Epidermal melanocyte (primary cell): ENCODE results near the gene GAD1.

Experiments used
- DNase-seq: peaks from one replicate; pipeline ENCODE4 v3.0.0; 2011; ENCODE audit warnings: low spot score; ENCODE audit not compliant: insufficient read length

Gene GAD1

DNA sequence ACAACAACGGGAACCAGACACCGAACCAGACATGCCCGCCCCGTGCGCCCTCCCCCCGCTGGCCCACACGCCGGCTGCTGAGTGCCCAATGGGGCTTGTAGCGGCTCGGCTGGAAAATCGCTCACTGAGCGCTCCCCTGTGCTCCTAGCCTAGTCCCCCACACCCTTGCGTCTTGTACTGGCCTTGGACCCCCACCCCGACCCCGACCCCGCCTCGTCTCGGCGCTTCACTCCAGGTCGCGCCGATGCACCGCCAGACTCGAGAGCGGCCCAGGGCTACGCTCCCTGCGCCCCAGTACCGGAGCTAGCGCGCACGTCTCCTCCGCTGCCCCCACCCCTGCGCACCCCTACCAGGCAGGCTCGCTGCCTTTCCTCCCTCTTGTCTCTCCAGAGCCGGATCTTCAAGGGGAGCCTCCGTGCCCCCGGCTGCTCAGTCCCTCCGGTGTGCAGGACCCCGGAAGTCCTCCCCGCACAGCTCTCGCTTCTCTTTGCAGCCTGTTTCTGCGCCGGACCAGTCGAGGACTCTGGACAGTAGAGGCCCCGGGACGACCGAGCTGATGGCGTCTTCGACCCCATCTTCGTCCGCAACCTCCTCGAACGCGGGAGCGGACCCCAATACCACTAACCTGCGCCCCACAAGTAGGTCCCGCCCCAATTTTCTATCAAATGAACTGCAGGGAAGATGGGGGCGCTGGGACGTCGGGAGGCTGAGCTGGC lies 1.5 kb downstream of the GAD1 start:
- DNase-seq = no peak

DNA sequence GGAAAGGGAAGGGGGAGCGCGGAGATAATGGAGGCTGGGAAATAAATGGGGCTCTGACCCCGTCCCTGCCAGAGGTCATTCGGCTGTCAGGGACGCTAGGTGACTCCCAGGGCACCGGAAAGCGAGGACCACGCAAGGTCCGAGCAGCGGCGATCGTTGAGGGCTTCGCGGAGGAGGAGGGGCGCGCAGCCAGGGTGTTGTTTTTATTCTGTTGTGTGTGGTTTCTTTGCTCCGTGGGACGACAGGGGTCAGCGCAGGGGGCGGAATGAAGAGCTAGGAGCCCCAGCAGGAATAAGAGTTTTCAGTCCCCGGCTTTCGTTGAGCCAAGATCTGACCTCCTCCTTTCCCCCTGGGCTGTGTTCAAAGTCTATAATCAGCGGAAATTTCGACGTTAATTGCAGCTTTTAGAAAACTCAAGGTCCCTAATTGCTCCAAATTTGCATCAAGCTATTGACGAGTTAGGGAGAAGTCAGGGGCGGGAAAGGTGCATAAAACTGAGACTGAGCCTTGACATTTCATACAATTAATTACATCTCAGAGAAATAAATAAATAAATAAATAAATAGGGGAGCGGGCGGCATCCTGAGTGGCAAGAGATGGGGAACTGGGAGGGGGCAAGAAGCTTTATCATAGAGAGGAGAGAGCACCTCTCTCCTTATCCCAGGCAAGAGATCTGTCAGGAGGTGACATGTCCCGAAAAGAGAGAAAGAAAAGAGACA lies 2.2 kb downstream of the GAD1 start:
- DNase-seq = no peak

DNA sequence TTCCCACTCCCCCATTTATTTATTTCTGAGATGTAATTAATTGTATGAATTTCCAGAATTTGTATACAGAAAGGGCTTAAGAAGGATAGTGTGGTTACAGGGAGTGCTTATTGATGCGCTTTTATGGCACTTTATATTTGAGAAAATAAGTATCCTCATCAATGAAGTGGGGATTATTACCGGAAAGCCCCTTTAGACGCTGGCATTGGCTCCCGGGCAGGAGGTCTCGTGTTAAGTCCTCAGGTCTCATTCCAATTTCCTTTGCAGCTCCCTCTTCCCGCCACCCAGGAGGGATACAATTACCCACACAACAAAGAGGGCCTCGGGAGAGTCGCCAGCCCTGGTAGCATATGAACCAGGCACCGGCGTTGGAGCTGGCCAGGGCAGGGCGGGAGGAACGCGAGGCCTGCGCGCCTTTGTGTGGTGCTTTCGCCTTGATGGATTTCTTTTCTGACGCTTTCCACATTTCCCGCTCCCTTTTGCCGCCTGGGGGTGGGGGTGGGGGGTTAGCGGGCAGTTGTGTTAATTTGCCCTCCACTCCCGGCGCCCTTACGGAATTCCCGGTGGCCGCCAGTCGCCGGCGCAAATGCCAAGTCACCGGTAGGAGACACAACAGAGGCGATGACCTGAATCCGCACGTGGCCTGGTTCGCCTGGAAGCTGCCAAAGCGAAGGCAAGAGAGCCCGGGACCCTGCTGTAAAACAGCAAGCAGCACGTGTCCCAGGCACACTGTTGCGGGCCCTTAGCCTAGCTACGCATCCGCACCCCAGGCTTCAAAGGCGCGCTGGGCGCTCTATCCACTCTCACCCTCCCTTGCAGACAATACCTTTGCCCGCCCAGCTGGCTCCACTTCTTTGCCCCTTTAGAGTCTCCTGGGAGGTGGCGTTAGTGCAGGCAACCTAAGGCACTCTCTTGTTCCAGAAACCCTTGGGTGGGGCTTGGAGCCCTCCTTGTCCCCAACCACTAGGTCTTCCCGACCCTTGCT lies 3.3 kb downstream of the GAD1 start:
- no peak for DNase-seq

DNA sequence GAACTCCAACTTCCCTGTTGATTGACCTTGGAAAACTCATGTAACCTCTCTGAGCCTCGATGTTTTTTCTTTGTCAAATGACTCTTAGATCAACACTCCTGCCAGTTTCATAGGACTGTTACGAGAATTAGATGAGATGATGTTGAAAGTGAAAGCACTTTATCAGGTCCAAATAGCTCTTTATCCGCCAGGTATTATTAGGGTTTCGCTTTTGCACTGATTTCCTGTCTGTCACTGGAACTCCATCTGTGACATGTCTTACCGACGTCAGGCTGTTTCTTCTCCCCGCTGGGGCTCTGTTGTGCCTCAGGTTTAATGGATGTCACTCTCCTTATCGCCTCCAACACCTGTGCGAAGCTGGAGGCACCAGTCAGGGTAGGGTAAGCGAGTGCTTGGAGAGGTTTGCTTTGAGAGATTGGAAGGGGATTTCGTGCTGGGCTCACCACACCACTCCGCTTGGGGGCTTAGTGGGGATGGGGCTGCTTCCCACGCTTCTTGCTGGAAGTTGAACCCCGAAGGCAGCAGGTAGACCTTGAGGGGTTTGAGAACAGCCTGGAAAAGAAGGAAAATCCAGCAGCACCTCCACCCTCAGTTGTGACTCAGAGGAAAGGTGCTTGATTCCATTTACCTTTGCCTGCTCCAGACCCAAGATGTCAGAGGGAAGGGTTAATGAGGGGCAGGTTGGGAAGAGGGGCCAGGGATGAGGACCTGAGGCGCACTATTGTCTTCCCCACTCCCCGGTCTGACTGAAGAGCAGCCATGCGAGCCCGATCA lies 4.3 kb downstream of the GAD1 start:
- no peak for DNase-seq

- no peak for DNase-seq
Observed at GRCh38 chr2:170821531-170822289, 5.0 kb downstream of the GAD1 start.

DNA sequence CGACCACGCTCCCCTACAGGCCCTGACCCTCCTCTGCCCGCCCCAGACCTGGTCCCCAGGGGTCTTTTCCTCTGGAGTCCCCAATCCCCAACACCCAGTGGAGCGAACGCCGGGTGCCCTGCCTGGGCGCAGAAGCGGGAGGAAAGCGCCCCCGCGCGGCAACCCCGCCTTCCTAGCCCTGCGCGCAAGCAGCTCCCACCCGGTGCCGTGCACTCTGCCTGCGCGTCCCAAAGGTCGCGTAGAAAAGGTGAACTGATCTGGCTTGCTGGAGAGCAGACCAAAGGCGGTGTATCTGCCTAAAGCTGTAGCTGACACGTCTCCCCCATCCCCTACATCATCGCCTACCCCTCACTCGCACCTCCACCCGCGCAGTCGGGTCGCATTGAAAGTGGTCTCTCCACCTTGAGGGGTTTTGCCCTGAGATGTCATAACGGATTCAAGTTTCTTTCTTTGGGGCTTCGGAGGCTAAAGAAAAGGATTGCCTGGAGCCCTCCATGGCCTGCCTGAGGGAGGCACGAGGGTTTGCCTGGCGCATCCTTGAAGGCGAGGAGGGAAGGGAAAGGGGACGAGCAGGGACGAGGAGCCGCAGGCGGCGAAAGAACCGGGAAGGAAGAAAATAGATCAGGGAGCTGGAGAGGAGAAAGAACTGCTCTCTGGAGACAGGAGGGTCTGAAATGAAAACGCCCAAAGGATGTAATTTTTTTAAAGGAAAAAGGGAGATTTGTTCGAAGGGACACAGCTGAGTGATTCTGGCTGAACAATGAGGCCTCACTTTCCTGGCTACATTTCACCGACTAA lies 5.8 kb downstream of the GAD1 start:
- no peak for DNase-seq

DNA sequence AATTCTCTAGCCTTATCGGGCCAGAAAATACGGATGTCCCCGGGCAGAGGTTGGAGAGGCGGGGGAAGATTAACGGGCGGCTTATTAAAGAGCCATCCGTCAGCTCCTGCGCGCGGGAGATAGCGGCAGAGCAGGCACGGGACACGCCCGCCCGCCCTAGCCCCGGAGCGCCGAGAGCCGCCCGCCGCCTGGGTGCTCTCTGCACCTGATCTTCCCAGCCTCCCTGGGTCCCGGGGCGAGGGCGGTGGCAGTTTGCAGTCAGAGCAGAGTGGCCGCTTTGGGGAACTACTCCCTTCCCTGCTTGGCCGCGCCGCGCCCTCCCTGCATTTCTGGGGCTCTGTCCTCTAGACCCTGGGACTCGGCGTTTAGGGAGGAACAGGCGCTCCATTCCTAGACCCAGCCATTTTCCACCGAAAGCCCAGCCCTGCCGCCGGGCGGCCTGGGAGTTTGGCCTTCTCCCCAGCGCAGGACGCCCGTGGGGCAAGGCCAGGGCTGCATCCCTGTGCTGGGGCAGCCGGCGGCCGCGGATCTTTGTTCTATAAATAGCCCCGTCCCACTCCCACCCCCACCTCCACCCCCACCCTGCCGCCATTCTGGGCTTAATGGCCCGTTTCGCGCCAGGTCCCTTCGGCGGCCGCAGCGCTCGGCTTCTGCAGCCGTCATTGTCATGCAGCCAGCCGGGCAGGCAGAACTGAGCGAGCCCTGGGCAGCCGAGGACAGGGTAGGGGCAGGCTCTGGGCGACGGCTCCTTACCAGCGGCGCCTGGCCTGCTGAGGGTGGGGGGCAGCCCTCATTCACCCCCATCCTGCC lies 6.6 kb downstream of the GAD1 start:
- DNase-seq = no peak

DNA sequence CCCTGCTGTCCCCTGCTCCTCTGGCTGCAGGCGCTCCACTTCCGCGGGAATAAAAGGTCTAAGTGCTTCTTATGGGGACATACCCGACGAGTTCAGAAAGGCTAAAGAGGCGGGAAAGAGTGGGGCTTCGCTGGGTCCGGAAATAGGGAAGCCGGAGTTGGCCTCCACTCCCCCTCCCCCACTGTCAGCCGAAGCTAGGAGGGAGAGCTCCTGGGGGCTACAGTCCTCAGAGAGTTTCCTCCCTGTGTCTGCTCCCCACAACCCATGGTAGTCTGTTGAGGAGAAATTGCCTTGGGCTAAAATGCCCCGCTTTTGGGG lies 7.2 kb downstream of the GAD1 start:
- DNase-seq = no peak

DNA sequence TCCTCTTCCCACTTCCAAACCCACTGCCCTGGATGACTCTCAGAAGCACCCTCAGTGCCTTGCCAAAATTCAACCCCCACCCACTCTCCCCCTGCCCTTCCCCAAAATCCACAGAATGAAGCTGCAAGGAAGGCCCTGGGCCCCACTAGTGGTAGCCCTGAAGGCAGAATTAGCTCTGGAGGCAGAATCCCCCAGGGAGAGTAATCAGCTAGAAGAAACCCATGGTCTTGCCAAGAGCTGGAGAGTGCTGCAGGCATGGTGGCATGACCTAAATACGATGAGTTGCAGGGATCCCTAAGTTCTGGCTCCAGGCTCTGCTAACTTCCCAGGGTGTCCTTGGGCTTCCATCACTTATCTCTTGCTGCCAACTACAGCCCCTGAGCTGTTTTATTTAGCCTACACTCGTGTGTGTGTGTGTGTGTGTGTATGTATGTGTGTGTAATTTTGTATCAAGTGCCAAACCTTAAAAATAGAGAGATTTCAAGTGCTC lies 7.9 kb downstream of the GAD1 start:
- DNase-seq = no peak

DNA sequence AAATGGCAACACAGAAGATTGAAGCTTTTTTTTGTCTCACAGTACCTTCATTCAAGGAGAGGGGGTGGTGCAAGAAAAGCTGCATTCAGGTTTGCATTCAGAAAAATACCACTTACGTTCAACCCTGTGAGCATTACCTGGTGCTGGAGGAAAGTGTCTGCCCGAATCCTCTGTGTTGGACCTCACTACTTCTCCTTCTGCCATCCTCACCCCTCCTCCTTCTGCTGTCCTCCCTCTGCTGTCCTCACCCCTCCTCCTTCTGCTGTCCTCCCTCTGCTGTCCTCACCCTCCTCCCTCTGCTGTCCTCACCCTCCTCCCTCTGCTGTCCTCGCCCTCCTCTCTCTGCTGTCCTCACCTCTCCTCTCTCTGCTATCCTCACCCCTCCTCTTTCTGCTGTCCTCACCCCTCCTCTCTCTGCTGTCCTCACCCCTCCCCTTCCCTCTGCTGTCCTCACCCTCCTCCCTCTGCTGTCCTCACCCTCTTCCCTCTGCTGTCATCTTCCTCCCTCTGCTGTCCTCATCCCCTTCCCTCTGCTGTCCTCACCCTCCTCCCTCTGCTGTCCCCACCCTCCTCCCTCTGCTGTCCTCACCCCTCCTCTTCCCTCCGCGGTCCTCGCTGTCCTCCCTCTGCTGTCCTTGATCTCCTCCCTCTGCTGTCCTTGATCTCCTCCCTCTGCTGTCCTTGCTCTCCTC lies 11.3 kb downstream of the GAD1 start:
- no peak for DNase-seq

DNA sequence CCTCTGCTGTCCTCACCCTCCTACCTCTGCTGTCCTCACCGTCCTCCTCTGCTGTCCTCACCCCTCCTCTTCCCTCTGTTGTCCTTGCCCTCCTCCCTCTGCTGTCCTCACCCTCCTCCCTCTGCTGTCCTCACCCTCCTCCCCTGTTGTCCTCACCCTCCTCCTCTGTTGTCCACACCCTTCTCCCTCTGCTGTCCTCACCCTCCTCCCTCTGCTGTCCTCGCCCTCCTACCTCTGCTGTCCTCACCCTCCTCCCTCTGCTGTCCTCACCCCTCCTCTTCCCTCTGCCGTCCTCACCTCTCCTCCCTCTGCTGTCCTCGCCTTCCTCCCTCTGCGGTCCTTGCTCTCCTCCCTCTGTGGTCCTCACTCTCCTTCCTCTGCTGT lies 11.8 kb downstream of the GAD1 start:
- DNase-seq = no peak

- DNase-seq = no peak
Observed at GRCh38 chr2:170829036-170829435, 12.3 kb downstream of the GAD1 start.

DNA sequence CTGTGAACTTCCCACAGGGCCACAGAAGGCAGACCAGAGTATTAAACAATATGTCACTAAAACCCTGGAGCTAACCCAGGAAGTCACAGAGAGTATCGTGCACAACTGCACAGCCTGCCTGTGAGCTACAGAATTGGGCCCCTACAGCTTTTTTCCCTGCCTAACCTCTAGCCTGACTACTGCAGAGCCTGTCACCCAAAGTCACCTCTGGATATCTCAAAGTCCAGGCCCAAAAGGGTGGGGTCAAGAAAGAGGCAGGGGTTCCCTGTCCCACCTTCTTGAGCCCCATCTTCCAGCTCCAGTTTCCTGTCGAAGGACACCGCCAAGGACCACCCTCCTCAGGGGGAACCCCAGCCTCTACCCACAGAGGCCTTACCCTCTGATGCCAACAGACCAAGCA lies 13.5 kb downstream of the GAD1 start:
- no peak for DNase-seq

GRCh38 chr2:170831115-170831514 lies 14.4 kb downstream of the GAD1 start:
- no peak for DNase-seq

GRCh38 chr2:170836027-170836426 lies 19.3 kb downstream of the GAD1 start:
- DNase-seq = no peak

- DNase-seq = no peak
Observed at GRCh38 chr2:170840717-170841210, 24.1 kb downstream of the GAD1 start.

DNA sequence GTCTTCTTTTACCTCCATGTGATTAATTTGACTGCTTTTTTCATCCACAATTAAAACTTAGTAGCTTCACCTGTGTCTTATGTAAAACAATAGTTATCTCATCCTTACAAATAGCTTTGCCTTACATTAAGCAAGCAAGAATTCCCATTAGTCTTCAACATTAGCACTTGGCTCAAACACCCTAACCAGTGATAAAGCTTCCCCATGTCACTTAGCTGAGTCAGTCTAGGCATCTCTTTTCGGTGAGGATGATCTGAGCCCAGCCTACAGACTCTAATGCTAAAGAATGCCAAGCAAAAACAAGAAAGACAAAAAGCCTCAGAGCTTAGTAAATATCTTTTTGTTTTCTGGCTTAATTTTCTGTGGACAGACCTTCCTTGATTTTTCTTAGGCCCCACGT lies 26.1 kb downstream of the GAD1 start:
- DNase-seq = no peak

- no peak for DNase-seq
Observed at GRCh38 chr2:170843656-170844055, 27.0 kb downstream of the GAD1 start.
